ENCODE measurements around the gene FAR1.

Gene FAR1

DNA sequence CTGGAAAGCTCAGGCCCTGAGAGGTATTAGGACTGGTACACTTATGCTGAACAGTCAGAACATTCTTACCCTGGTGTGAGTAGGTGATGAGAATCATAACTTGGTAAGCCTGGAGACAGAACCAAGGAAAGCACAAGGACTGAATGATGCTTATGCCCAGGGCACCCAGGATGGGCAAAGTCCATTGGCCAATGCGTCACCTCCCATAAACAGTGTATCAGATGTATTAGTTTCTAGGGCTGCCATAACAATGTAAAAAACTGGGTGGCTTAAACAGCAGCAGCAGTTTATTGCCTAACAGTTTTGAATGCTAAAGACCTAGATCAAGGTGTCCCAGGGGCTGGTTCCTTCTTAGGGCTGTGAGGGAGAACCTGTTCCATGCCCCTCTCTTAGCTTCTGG lies 107.0 kb downstream of the FAR1 start:
- ATAC-seq (replicated peaks; ENCODE audit: extremely low read depth, poor library complexity, severe bottlenecking): no peak
- H3K4me3 Mint-ChIP-seq: no peak overlapping the region
- no peaks in the 10 kb centered on the region for H3K36me3 Mint-ChIP-seq (ENCODE audit: insufficient read depth)
- H3K4me1 Mint-ChIP-seq: peaks cover 7% of the 10 kb centered on the region
- H3K9me3 Mint-ChIP-seq: no peaks in the 10 kb centered on the region
- H3K27ac Mint-ChIP-seq (ENCODE audit: low read depth): no peak overlapping the region
- peaks cover 39% of the 10 kb centered on the region for H3K27me3 Mint-ChIP-seq
- no peak for DNase-seq (ENCODE audit: low spot score in 2 of 2)

DNA sequence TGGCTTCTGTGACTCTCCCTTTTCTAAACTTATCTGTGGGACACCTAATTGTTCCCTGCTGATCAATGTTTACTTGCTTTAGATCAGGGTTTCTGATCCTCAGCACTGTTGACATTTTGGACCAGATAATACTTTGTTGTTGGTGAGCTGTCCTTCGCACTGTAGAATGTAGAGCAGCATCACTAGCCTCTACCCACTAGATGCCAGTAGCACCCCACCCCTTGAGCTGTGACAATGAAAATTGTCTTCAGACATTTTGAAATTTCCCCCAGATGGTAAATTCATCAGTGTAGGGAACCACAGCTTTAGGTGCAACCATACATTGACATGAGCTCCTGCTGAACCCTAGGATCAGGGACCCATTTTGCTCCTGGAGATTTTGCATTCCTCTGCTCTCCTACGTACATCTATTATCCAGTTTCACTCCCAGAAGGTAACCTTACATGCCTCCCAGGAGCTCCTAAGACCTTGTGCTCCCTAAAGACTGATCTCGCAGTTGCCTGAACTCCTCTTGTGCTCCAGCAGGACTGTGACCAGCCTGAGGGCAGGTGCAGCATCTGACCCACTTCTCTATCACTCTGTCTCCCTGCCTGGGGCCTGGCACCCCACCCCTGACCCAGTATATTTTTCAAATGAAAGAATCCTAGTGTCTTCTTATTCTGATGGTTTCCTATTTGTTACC lies 107.8 kb downstream of the FAR1 start:
- no peak for DNase-seq (ENCODE audit: low spot score in 2 of 2)
- no peaks in the 10 kb centered on the region for H3K9me3 Mint-ChIP-seq
- no peak overlapping the region for H3K27ac Mint-ChIP-seq (ENCODE audit: low read depth)
- ATAC-seq (replicated peaks; ENCODE audit: extremely low read depth, poor library complexity, severe bottlenecking): peak; percentile 56
- H3K27me3 Mint-ChIP-seq: peaks cover 39% of the 10 kb centered on the region
- no peaks in the 10 kb centered on the region for H3K36me3 Mint-ChIP-seq (ENCODE audit: insufficient read depth)
- H3K4me1 Mint-ChIP-seq: peaks cover 7% of the 10 kb centered on the region
- H3K4me3 Mint-ChIP-seq: no peak overlapping the region

- Mint-ChIP-seq H3K4me1 (peaks cover 7% of the 10 kb centered on the region), H3K9me3 (no peaks in the 10 kb centered on the region), H3K27ac (ENCODE audit: low read depth) (no peak overlapping the region), H3K4me3 (no peak overlapping the region), H3K36me3 (ENCODE audit: insufficient read depth) (no peaks in the 10 kb centered on the region), H3K27me3 (peaks cover 38% of the 10 kb centered on the region)
- ATAC-seq (replicated peaks; ENCODE audit: extremely low read depth, poor library complexity, severe bottlenecking): no peak
- no peak for DNase-seq (ENCODE audit: low spot score in 2 of 2)
Measured at GRCh38 chr11:13777341-13777985, 109.0 kb downstream of the FAR1 start.

- H3K27ac Mint-ChIP-seq (ENCODE audit: low read depth): no peak overlapping the region
- H3K36me3 Mint-ChIP-seq (ENCODE audit: insufficient read depth): no peaks in the 10 kb centered on the region
- H3K9me3 Mint-ChIP-seq: no peaks in the 10 kb centered on the region
- peaks cover 7% of the 10 kb centered on the region for H3K4me1 Mint-ChIP-seq
- no peak for ATAC-seq (replicated peaks; ENCODE audit: extremely low read depth, poor library complexity, severe bottlenecking)
- DNase-seq (ENCODE audit: low spot score in 2 of 2): no peak
- peaks cover 33% of the 10 kb centered on the region for H3K27me3 Mint-ChIP-seq
- H3K4me3 Mint-ChIP-seq: no peak overlapping the region
Measured at GRCh38 chr11:13778345-13778744, 109.9 kb downstream of the FAR1 start.

DNA sequence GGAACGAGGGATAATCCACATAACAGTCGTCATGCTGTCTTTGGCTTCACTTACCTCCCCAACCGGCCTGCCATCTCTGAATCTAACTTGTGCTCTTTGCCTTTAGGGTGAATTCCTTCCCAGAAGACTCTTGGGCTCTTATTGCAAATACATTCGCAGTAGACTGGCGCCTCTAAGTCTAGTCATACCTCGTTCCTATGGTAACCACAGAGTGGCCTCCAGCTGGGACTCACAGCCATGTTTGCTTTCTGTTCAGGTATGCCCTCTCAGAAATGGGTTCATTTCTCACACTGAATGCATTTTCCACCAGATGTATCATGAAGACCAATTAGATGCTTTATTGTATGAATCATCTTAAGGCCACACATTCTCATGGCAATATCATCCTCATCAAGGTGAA lies 112.7 kb downstream of the FAR1 start:
- DNase-seq (ENCODE audit: low spot score in 2 of 2) (no peak), ATAC-seq (replicated peaks; ENCODE audit: extremely low read depth, poor library complexity, severe bottlenecking) (no peak)
- Mint-ChIP-seq H3K4me3 (no peak overlapping the region), H3K27me3 (peaks cover 26% of the 10 kb centered on the region), H3K27ac (ENCODE audit: low read depth) (no peak overlapping the region), H3K9me3 (no peaks in the 10 kb centered on the region), H3K4me1 (peaks cover 5% of the 10 kb centered on the region), H3K36me3 (ENCODE audit: insufficient read depth) (no peaks in the 10 kb centered on the region)
